SHP77 treated with DMSO at 0.1 percent for 48 hours (cell line): ENCODE results near the gene RGSL1.

Source experiments
- DNase-seq: peaks from one replicate; lab custom pipeline; 2025; lab: John Stamatoyannopoulos, UW

Gene RGSL1

GRCh38 chr1:182549346-182549745, 99.4 kb downstream of the RGSL1 start:
- no peak for DNase-seq

- DNase-seq, result no peak
Measured at GRCh38 chr1:182549811-182550210, 99.9 kb downstream of the RGSL1 start.

DNA sequence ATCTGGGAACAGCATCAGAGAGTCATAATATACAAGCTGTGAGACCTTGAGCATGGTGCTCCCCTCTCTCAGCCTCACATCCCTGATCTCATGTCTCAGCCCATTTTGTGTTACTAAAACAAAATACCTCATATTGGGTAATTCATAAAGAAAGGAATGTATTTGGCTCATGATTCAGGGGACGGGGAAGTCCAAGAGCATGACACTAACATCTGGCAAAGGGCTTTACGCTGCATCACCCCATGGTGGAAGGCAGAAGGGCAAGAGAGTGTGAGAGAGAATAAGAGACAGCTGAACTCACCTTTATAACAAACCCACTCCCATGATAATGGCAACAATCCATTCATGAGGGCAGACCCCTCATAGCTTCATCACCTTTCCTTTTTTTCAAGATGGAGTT, 102.6 kb downstream of the RGSL1 start:
- no peak for DNase-seq

DNA sequence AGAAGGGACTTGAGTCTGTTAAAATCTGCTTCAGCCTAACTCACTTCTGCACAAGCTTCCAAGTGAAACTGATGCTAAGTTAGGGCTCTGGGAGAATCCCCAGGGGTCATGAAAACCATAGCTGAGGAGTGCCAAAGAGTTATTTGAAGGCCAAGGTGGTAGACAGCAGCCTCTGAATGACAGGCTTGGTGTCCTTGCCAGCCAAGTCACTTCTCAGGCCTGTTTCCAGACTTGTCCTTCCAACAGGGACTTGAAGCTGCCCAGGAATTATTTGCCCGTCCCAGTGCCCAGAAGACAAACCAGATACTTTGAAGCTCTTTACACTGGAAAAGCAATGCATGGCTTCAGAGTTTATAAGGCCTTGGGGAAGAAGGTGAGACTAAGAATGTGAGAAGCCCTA, 105.5 kb downstream of the RGSL1 start:
- no peak for DNase-seq

GRCh38 chr1:182556279-182556678, 106.3 kb downstream of the RGSL1 start:
- no peak for DNase-seq

- no peak for DNase-seq
Measured at GRCh38 chr1:182560392-182560984, 110.5 kb downstream of the RGSL1 start.

DNA sequence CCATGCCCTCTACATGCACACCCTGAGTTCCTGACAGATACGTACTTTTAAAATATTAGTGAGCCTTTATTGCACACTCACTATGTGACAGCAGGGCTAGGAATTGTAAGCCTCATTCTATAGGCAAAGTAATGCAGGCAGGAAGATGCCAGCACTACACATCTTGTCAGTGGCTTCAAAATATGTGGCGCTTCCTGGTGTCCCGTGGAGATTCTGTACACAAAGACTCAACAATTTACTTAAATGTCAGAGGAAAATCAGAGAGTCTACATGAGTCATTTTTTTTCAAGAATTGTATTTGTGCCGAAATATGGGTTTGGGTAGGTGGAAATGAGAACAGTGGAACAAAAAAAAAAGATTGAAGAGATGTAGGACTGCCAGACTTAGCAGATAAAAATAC, 111.5 kb downstream of the RGSL1 start:
- no peak for DNase-seq

GRCh38 chr1:182563095-182563494, 113.1 kb downstream of the RGSL1 start:
- DNase-seq, result no peak

GRCh38 chr1:182564406-182565004, 114.6 kb downstream of the RGSL1 start:
- no peak for DNase-seq

DNA sequence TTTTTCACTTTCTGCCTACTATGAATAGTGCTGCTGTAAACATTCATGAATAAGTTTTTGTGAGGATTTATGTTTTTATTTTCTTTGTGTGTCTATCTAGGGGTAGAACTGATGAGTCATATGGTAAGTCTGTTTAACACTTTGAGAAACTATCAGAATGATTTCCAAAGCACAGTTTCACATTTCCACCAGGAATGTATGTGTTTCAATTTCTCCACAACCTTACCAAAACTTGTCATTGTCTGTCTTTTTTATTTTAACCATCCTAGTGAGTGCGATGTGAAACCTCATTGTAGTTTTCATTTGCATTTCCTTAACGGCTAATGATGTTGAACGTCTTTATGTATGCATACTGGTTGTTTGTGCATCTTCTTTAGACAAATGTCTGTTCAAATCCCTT, 115.6 kb downstream of the RGSL1 start:
- no peak for DNase-seq

DNA sequence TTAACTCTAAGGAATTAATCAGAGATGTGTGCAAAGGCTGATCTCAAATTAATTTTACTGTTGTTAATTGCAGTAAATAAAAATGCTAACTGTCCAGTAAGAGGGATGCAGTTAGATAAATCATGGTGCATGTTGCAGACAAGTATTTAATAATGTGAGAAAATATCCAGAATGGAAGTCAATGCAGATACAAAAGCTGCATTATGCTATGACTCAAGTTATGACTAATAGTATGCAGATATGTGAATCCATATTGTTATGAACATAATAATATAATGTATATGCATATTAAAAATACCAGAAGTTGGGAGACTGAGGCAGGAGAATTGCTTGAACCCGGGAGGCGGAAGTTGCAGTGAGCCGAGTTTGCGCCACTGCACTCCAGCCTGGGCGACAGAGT, 117.7 kb downstream of the RGSL1 start:
- no peak for DNase-seq

- no peak for DNase-seq
Measured at GRCh38 chr1:182568647-182569284, 118.8 kb downstream of the RGSL1 start.

- DNase-seq, result no peak
Measured at GRCh38 chr1:182569939-182570610, 120.1 kb downstream of the RGSL1 start.

DNA sequence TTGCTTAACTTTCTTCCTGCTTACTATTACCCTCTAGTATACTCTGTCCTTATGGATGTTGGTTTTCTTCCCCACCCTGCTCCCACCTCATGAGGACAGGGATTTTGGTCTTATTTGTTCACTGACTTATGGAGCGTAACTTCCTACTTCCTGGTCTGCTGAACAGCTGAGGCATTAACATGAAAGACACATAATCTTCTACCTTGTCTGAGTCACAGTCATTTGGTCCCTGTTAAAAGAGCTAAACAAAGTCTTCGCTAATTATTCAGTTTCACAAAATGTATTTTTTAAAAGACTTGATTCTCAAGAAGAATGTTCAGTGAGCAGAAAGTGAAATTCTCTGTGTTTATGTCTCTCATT, 120.6 kb downstream of the RGSL1 start:
- DNase-seq, result no peak

GRCh38 chr1:182574156-182574555, 124.2 kb downstream of the RGSL1 start:
- DNase-seq, result no peak

GRCh38 chr1:182575540-182576149, 125.7 kb downstream of the RGSL1 start:
- DNase-seq, result no peak

DNA sequence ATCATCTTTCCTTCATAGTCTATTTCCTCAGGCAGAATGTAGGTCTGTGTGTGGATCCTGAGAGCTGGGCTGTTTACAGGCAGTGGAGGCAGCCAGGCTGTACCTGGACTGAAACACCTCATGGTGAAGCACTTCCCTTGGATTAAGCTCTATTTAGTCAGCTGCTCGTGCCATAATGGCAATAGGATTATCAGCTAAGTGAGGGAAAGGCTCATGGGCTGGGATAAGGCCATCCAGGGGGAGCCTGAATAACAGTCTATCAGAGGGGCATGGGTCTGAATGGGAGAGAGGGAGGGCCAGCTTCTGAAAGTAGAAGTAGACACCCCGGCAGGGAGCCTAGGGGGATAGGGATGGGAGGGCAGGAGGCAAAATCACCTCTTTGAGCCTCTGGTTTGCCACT, 130.8 kb downstream of the RGSL1 start:
- DNase-seq, result no peak

- DNase-seq, result no peak
Measured at GRCh38 chr1:182584746-182585145, 134.8 kb downstream of the RGSL1 start.

DNA sequence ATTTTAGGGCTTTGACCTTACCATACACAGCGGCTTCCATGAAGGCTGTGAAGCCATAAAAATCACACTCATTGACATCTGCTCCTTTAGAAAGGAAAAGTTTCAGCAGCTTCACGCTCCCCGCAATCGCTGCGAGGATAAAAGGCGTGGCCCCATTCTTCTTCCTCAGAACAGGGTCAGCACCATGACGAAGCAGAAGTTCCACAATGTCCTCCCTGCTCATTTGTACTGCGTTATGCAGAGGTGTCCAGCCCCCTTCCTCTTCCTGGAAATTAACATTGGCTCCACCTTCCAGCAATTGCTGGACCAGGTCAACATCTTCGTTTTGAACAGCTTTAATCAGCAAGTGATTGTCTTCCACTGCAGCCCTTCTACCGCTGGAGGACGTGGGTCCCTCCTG, 136.4 kb downstream of the RGSL1 start:
- DNase-seq, result no peak

GRCh38 chr1:182587093-182587492, 137.1 kb downstream of the RGSL1 start:
- no peak for DNase-seq

- DNase-seq, result no peak
Measured at GRCh38 chr1:182587666-182588499, 137.9 kb downstream of the RGSL1 start.
